K562 (cell line): ENCODE data around the gene SYK. TPM values are rescaled to one million over a fixed set of nuclear protein-coding genes. Genes with fewer than 3 reads are reported as not detected.

Experiments
- ATAC-seq: fragments of 200-7000 bp; cut with Tn5 transposase; 3 replicates; pipeline ENCODE4 v1.9.1; 2020; ENCODE audit warnings: moderate library complexity
- BruUV-seq: library from RNA; stranded (reverse); fragments of 400-500 nt; replicated peaks from 2 replicates; lab custom pipeline; 2021; lab: Mats Ljungman, UMichigan
- CTCF ChIA-PET: fragments of 300-600 bp; formaldehyde crosslinking; extraction: SDS; loops from one replicate; lab custom pipeline; 2021; ENCODE audit warnings: low intra/inter-chr PET ratio; lab: Yijun Ruan, JAX
- POLR2A ChIA-PET: fragments of 300-600, 350-650 bp; sonication (Branson Sonifier 250); formaldehyde crosslinking; extraction: SDS; loops from one replicate; lab custom pipeline; 2021; ENCODE audit warnings: antibody characterized with exemption, inconsistent platforms; lab: Yijun Ruan, JAX
- DNase-seq, 4 experiments: peaks; one replicate each; pipeline versions ENCODE4 v3.0.0 to v3.0.0-alpha.2; 2011 to 2018; ENCODE audit warnings: low spot score in 3 of 4, mixed read lengths in 3 of 4; ENCODE audit errors: extremely low read depth in 1 of 4
- FAIRE-seq: peaks from 2 replicates; lab custom pipeline; 2011; peaks lifted over from hg19 to GRCh38; lab: Jason Lieb, UNC
- H2AFZ ChIP-seq: 2 replicates; pipeline ENCODE4 v1.6.0; 2011; ENCODE audit warnings: low read depth, low read length, control low read depth, inconsistent platforms
- H3K27ac ChIP-seq: fragments of 200-600 bp; 3 replicates; pipeline ENCODE4 v1.8.0; 2011; ENCODE audit warnings: low read depth, mild to moderate bottlenecking, control low read depth, inconsistent platforms, low read length, moderate library complexity, mixed read lengths; ENCODE audit errors: extremely low read depth
- H3K27me3 ChIP-seq, 2 experiments: fragments of 300-600 bp in 1 of 2; 2 replicates in 1 of 2; 3 replicates in 1 of 2; pipeline versions ENCODE4 v1.6.0 to v1.8.0; 2011; ENCODE audit warnings: inconsistent platforms in 2 of 2, low read length in 2 of 2, mild to moderate bottlenecking in 1 of 2, mixed read lengths in 1 of 2, moderate library complexity in 1 of 2; ENCODE audit not compliant: control insufficient read depth in 2 of 2, insufficient read depth in 2 of 2
- H3K36me3 ChIP-seq: fragments of 300-600 bp; 3 replicates; pipeline ENCODE4 v1.8.0; 2011; ENCODE audit warnings: mild to moderate bottlenecking, low read length, inconsistent platforms; ENCODE audit not compliant: control insufficient read depth, insufficient read depth
- H3K4me1 ChIP-seq, 2 experiments: fragments of 200-600 bp in 1 of 2; replicated peaks in 1 of 2; 2 replicates in 1 of 2; 3 replicates in 1 of 2; pipeline versions ENCODE4 v1.5.1 to v1.8.0; 2011; ENCODE audit warnings: inconsistent platforms in 2 of 2, low read length in 2 of 2, mild to moderate bottlenecking in 1 of 2, mixed read lengths in 1 of 2, moderate library complexity in 1 of 2; ENCODE audit not compliant: control insufficient read depth in 2 of 2, insufficient read depth in 2 of 2
- H3K4me2 ChIP-seq: 2 replicates; pipeline ENCODE4 v1.6.1; 2011; ENCODE audit warnings: low read length, control low read depth, inconsistent platforms, mixed read lengths; ENCODE audit not compliant: insufficient read depth
- H3K4me3 ChIP-seq: fragments of 200-600 bp; sonication (generic), shearing (Covaris generic); 2 replicates; pipeline ENCODE4 v1.5.1; 2016; ENCODE audit warnings: control low read depth, inconsistent platforms
- H3K79me2 ChIP-seq: fragments of 200-600 bp; 3 replicates; pipeline ENCODE4 v1.8.0; 2011; ENCODE audit warnings: low read length, inconsistent platforms; ENCODE audit not compliant: control insufficient read depth, insufficient read depth
- H3K9ac ChIP-seq, 2 experiments: 2 replicates each; pipeline versions ENCODE4 v1.6.0 to v1.6.1; 2011; ENCODE audit warnings: low read depth in 2 of 2, low read length in 2 of 2, control low read depth in 1 of 2, inconsistent platforms in 1 of 2, mild to moderate bottlenecking in 1 of 2, mixed read lengths in 1 of 2; ENCODE audit not compliant: insufficient read depth in 1 of 2
- H3K9me1 ChIP-seq: one replicate; pipeline ENCODE4 v1.6.0; 2011; ENCODE audit warnings: inconsistent platforms, mild to moderate bottlenecking, low read length, moderate library complexity; ENCODE audit not compliant: control insufficient read depth, insufficient read depth
- H3K9me3 ChIP-seq: replicated peaks from 2 replicates; pipeline ENCODE4 v1.5.1; 2011; ENCODE audit warnings: low read depth, low read length, inconsistent platforms; ENCODE audit not compliant: control insufficient read depth, insufficient read depth
- H4K20me1 ChIP-seq: replicated peaks from 2 replicates; pipeline ENCODE4 v1.6.1; 2011; ENCODE audit warnings: low read length, inconsistent platforms, mixed read lengths; ENCODE audit not compliant: control insufficient read depth, insufficient read depth
- NR2C2 ChIP-seq, 2 experiments: fragments of 200-800 bp in 1 of 2; sonication (Bioruptor generic) in 1 of 2; sonication (generic) in 1 of 2; formaldehyde crosslinking in 1 of 2; IDR thresholded peaks; 2 replicates each; pipeline versions ENCODE4 v1.6.1 to v1.8.0; 2016 to 2022; ENCODE audit warnings: mild to moderate bottlenecking in 1 of 2, missing compliant biosample characterization in 1 of 2, missing genetic modification characterization in 1 of 2, missing genetic modification reagents in 1 of 2
- PHF21A ChIP-seq: fragments of 450-650 bp; IDR thresholded peaks from 2 replicates; pipeline ENCODE4 v1.6.1; 2017; ENCODE audit warnings: low read depth, borderline replicate concordance
- RAD21 ChIP-seq, 2 experiments: fragments of 250-450 bp in 1 of 2; fragments of 450-650 bp in 1 of 2; sonication (Bioruptor Pico) in 1 of 2; formaldehyde crosslinking in 1 of 2; IDR thresholded peaks in 1 of 2; conservative IDR thresholded peaks in 1 of 2; 2 replicates each; pipeline versions ENCODE4 v1.4.0 to v1.8.0; 2020 to 2022; ENCODE audit warnings: mild to moderate bottlenecking in 2 of 2, moderate library complexity in 1 of 2
- SIRT6 ChIP-seq: IDR thresholded peaks from one replicate; pipeline ENCODE4 v1.6.1; 2012; ENCODE audit warnings: low read depth, mild to moderate bottlenecking, control low read depth, inconsistent platforms, low read length, moderate library complexity
- WGBS: fragments of 100-300 bp; shearing (Covaris generic); methylation state at CpG from one replicate; pipeline ENCODE4 v1.1.6; 2016; ENCODE audit warnings: low coverage, mixed read lengths; ENCODE audit not compliant: insufficient coverage; ENCODE audit errors: missing lambda C conversion rate; 5-methylcytosine and 5-hydroxymethylcytosine counted together
- in situ Hi-C: fragments of 300-500 bp; cut with MboI; formaldehyde crosslinking; loops from 4 replicates; pipeline ENCODE4 v1.15.0; 2018; ENCODE audit warnings: inconsistent platforms, mixed read lengths
- intact Hi-C: fragments of 100-400 bp; cut with micrococcal nuclease; formaldehyde crosslinking; loops from 2 replicates; pipeline ENCODE4 v1.14.2; 2022
- polyA plus RNA-seq, 8 experiments: library from polyadenylated mRNA; depleted of rRNA in 4 of 8; stranded (reverse) in 5 of 8; unstranded in 3 of 8; fragments of >200 nt; fragmentation: Nextera tagmentation in 2 of 8; fragmentation: Illumina TruSeq in 1 of 8; extraction: Ambion mirVana in 2 of 8; extraction: Trizol in 1 of 8; gene quantifications; 2 replicates each; pipeline versions ENCODE4 v1.2.1 to v1.2.3, GENCODE V29; 2011 to 2014; ENCODE audit warnings: inconsistent platforms in 1 of 8, missing spikeins in 1 of 8
- total RNA-seq, 7 experiments: library from RNA; depleted of rRNA in 6 of 7; stranded (reverse); fragments of >200 nt in 6 of 7; fragmentation: Illumina TruSeq in 2 of 7; extraction: Trizol in 2 of 7; gene quantifications; 2 replicates each; pipeline versions ENCODE4 v1.2.1 to v1.2.3, GENCODE V29; 2011 to 2021; ENCODE audit warnings: low replicate concordance in 1 of 7
- TF ChIP-seq, protein P1 (sequence below), 3 experiments: IDR thresholded peaks in 2 of 3; conservative IDR thresholded peaks in 1 of 3; 2 replicates each; pipeline ENCODE4 v1.5.1; 2011 to 2012; ENCODE audit warnings: low read length in 3 of 3, mild to moderate bottlenecking in 3 of 3, control low read depth in 2 of 3, improper control_type of control experiment in 1 of 3, inconsistent platforms in 1 of 3, low read depth in 1 of 3, mixed read lengths in 1 of 3, moderate library complexity in 1 of 3; ENCODE audit not compliant: insufficient read depth in 2 of 3
- TF ChIP-seq, protein P2 (sequence below): sonication (generic); formaldehyde crosslinking; IDR thresholded peaks from 2 replicates; pipeline ENCODE4 v1.8.1; 2022; ENCODE audit warnings: missing genetic modification reagents

The SYK gene
- total and polyA plus RNA-seq, 9 of the 15 experiments (the other 6 are each of a cell fraction or from before 2014, with no cell fraction given) = 3.9 to 32.7 (median 16.7) TPM

DNA sequence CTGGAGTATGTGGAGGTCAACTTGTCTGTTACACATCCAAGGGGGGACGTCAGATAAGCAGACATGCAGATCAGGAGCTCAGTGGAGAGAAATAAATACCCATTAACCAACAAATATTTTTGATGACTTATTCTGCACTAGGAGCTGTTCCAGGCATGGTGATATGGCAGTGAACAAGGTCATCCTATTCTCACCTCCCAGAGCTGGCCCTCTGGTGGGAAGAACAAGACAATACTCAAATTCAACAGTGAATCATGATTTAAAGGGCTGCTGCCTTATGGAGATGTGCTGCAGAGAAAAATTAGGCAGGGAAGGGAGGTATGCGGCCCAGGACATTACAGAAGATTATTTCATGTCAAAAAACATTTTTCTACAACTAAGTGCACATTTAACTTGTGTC, 36.5 kb downstream of the SYK start:
- Histone ChIP-seq H2AFZ (no peak overlapping the region), H3K9ac (no peak overlapping the region), H3K36me3 (no peaks in the 10 kb centered on the region; the same call in 2 of the 3 replicates), H3K27ac (no peak overlapping the region), H3K4me1 (peaks cover 2 to 5% of the 10 kb centered on the region in 2 experiments; a peak in 3 of 5 replicates), H3K4me2 (no peak overlapping the region), H3K4me3 (no peak overlapping the region), H3K9me3 (no peaks in the 10 kb centered on the region; the same call in 1 of the 2 replicates), H3K27me3 (no peaks in the 10 kb centered on the region), H3K9me1 (no peaks in the 10 kb centered on the region), H3K79me2 (0 out of 3 replicates have a peak, but pooled peaks cover 2% of the 10 kb centered on the region), H4K20me1 (no peaks in the 10 kb centered on the region; the same call in 1 of the 2 replicates)
- 54% methylated on average over 2 of the region's 2 CpGs for WGBS
- in situ Hi-C loops = no loop called here
- intact Hi-C loops = no loop called here
- TF ChIP-seq PHF21A (no peak), SIRT6 (no peak), RAD21 (CRISPR knock-in tag; conservative IDR thresholded peaks at IDR 0.05 in 1 of 2, IDR thresholded peaks at IDR 0.05 in 1 of 2) (peak in 1 of 2 experiments; percentile 15; a peak in 1 of 4 replicates), NR2C2 (CRISPR knock-in tag; IDR thresholded peaks at IDR 0.05) (no peak), NR2C2 (tag; IDR thresholded peaks at IDR 0.05) (no peak)
- TF ChIP-seq, protein P1, sequence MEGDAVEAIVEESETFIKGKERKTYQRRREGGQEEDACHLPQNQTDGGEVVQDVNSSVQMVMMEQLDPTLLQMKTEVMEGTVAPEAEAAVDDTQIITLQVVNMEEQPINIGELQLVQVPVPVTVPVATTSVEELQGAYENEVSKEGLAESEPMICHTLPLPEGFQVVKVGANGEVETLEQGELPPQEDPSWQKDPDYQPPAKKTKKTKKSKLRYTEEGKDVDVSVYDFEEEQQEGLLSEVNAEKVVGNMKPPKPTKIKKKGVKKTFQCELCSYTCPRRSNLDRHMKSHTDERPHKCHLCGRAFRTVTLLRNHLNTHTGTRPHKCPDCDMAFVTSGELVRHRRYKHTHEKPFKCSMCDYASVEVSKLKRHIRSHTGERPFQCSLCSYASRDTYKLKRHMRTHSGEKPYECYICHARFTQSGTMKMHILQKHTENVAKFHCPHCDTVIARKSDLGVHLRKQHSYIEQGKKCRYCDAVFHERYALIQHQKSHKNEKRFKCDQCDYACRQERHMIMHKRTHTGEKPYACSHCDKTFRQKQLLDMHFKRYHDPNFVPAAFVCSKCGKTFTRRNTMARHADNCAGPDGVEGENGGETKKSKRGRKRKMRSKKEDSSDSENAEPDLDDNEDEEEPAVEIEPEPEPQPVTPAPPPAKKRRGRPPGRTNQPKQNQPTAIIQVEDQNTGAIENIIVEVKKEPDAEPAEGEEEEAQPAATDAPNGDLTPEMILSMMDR (IDR thresholded peaks at IDR 0.05 in 2 of 3, conservative IDR thresholded peaks at IDR 0.05 in 1 of 3; ENCODE audit: insufficient read depth in 2 of 3, low read depth in 1 of 3, low read length in 3 of 3) = 0 out of 6 replicates have a peak, but pooled peaks of 1 of the 3 experiments have one; percentile 4
- TF ChIP-seq, protein P2, sequence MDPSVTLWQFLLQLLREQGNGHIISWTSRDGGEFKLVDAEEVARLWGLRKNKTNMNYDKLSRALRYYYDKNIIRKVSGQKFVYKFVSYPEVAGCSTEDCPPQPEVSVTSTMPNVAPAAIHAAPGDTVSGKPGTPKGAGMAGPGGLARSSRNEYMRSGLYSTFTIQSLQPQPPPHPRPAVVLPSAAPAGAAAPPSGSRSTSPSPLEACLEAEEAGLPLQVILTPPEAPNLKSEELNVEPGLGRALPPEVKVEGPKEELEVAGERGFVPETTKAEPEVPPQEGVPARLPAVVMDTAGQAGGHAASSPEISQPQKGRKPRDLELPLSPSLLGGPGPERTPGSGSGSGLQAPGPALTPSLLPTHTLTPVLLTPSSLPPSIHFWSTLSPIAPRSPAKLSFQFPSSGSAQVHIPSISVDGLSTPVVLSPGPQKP (CRISPR knock-in tag) = no peak
- ATAC-seq (no peak), FAIRE-seq (no peak), DNase-seq (no peak)
- CTCF ChIA-PET = no interaction called here
- POLR2A ChIA-PET = interaction anchor here (0.6 to 1.1 kb wide), 2 partner anchors 12 to 1376 kb away, joined by 3 read pairs; no protein-coding TSS in a partner anchor
- BruUV-seq = no TSS peak
